Measurements from ENCODE around the gene SELPLG.

SELPLG gene

GRCh38 chr12:108597559-108598471 is 35.9 kb downstream of the SELPLG start, which contains the start of gene TMEM119:
TSS of gene TMEM119 (minus strand) at chr12:108598084. CDS start at chr12:108592383, 5,701 bp downstream.
- H3K9ac ChIP-seq (ENCODE audit: insufficient read length) = peak within 1 kb of the TSS; percentile 43
- TF ChIP-seq FOXP2 (optimal IDR thresholded peaks at IDR 0.05; ENCODE audit: control extremely low read depth, extremely low read length, insufficient read depth) (no peak), EZH2 (IDR thresholded peaks at IDR 0.05) (no peak), POLR2AphosphoS5 (IDR thresholded peaks at IDR 0.05; ENCODE audit: borderline replicate concordance, low read depth, low read length) (no peak)
- H3K4me3 ChIP-seq = peak within 1 kb of the TSS; percentile 67
- DNase-seq (ENCODE audit: low read depth, low spot score) = no peak
- H3K36me3 ChIP-seq (ENCODE audit: insufficient read depth, low read length) = no peaks in the 10 kb centered on the region
- H3K9me3 ChIP-seq (ENCODE audit: low read depth, low read length) = no peaks in the 10 kb centered on the region
- no peak within 1 kb of the TSS for H3K27ac ChIP-seq

- TF ChIP-seq EZH2 (IDR thresholded peaks at IDR 0.05) (no peak), POLR2AphosphoS5 (IDR thresholded peaks at IDR 0.05; ENCODE audit: borderline replicate concordance, low read depth, low read length) (no peak), FOXP2 (optimal IDR thresholded peaks at IDR 0.05; ENCODE audit: control extremely low read depth, extremely low read length, insufficient read depth) (no peak)
- H3K9ac ChIP-seq (ENCODE audit: insufficient read length) = peak overlapping the region; percentile 43
- peak overlapping the region; percentile 67 for H3K4me3 ChIP-seq
- no peak overlapping the region for H3K27ac ChIP-seq
- no peaks in the 10 kb centered on the region for H3K36me3 ChIP-seq (ENCODE audit: insufficient read depth, low read length)
- no peaks in the 10 kb centered on the region for H3K9me3 ChIP-seq (ENCODE audit: low read depth, low read length)
- DNase-seq (ENCODE audit: low read depth, low spot score) = no peak
Observed at GRCh38 chr12:108596854-108597558, 36.7 kb downstream of the SELPLG start.

- DNase-seq (ENCODE audit: low read depth, low spot score) = no peak
- no peaks in the 10 kb centered on the region for H3K9me3 ChIP-seq (ENCODE audit: low read depth, low read length)
- H3K9ac ChIP-seq (ENCODE audit: insufficient read length) = no peak overlapping the region
- no peak overlapping the region for H3K27ac ChIP-seq
- no peak for TF ChIP-seq POLR2AphosphoS5 (IDR thresholded peaks at IDR 0.05; ENCODE audit: borderline replicate concordance, low read depth, low read length)
- TF ChIP-seq EZH2 (IDR thresholded peaks at IDR 0.05) = no peak
- H3K4me3 ChIP-seq = peak overlapping the region; percentile 67
- no peaks in the 10 kb centered on the region for H3K36me3 ChIP-seq (ENCODE audit: insufficient read depth, low read length)
Observed at GRCh38 chr12:108595711-108596647, 37.7 kb downstream of the SELPLG start.

- H3K36me3 ChIP-seq (ENCODE audit: insufficient read depth, low read length) = no peaks in the 10 kb centered on the region
- no peaks in the 10 kb centered on the region for H3K9me3 ChIP-seq (ENCODE audit: low read depth, low read length)
- H3K4me3 ChIP-seq = no peak overlapping the region; the same call in 1 of the 2 replicates
- TF ChIP-seq FOXP2 (optimal IDR thresholded peaks at IDR 0.05; ENCODE audit: control extremely low read depth, extremely low read length, insufficient read depth) = no peak
- no peak for TF ChIP-seq EZH2 (IDR thresholded peaks at IDR 0.05)
- TF ChIP-seq POLR2AphosphoS5 (IDR thresholded peaks at IDR 0.05; ENCODE audit: borderline replicate concordance, low read depth, low read length) = no peak
- H3K27ac ChIP-seq = no peak overlapping the region
- H3K9ac ChIP-seq (ENCODE audit: insufficient read length) = no peak overlapping the region
- DNase-seq (ENCODE audit: low read depth, low spot score) = no peak
Observed at GRCh38 chr12:108594960-108595710, 38.6 kb downstream of the SELPLG start.

GRCh38 chr12:108594323-108594903 is 39.3 kb downstream of the SELPLG start:
- no peak overlapping the region for H3K27ac ChIP-seq
- no peaks in the 10 kb centered on the region for H3K36me3 ChIP-seq (ENCODE audit: insufficient read depth, low read length)
- no peak overlapping the region for H3K9ac ChIP-seq (ENCODE audit: insufficient read length)
- H3K9me3 ChIP-seq (ENCODE audit: low read depth, low read length) = no peaks in the 10 kb centered on the region
- no peak for DNase-seq (ENCODE audit: low read depth, low spot score)
- H3K4me3 ChIP-seq = no peak overlapping the region
- TF ChIP-seq POLR2AphosphoS5 (IDR thresholded peaks at IDR 0.05; ENCODE audit: borderline replicate concordance, low read depth, low read length) = no peak
- TF ChIP-seq FOXP2 (optimal IDR thresholded peaks at IDR 0.05; ENCODE audit: control extremely low read depth, extremely low read length, insufficient read depth) = no peak
- no peak for TF ChIP-seq EZH2 (IDR thresholded peaks at IDR 0.05)

- H3K4me3 ChIP-seq = no peak overlapping the region
- H3K9me3 ChIP-seq (ENCODE audit: low read depth, low read length) = no peaks in the 10 kb centered on the region
- H3K9ac ChIP-seq (ENCODE audit: insufficient read length) = no peak overlapping the region
- no peaks in the 10 kb centered on the region for H3K36me3 ChIP-seq (ENCODE audit: insufficient read depth, low read length)
- H3K27ac ChIP-seq = 0 out of 2 replicates have a peak overlapping the region, but pooled peaks have one; percentile 25
- no peak for DNase-seq (ENCODE audit: low read depth, low spot score)
- TF ChIP-seq EZH2 (IDR thresholded peaks at IDR 0.05) (no peak), FOXP2 (optimal IDR thresholded peaks at IDR 0.05; ENCODE audit: control extremely low read depth, extremely low read length, insufficient read depth) (no peak), POLR2AphosphoS5 (IDR thresholded peaks at IDR 0.05; ENCODE audit: borderline replicate concordance, low read depth, low read length) (no peak)
Observed at GRCh38 chr12:108592033-108592909, 41.4 kb downstream of the SELPLG start.

Data from SK-N-MC (cell line).